ENCODE measurements around the gene GLI3.

GRCh38 chr7:41974870-41975557 lies 262.0 kb downstream of the GLI3 start:
- TF ChIP-seq CTCF (IDR thresholded peaks at IDR 0.05; ENCODE audit: low read depth, low read length) (no peak), EZH2phosphoT487 (IDR thresholded peaks at IDR 0.05; ENCODE audit: low read depth) (no peak)

Data from OCI-LY3 (cell line).